Activated CD8-positive, alpha-beta memory T cell treated with anti-CD3 and anti-CD28 coated beads for 48 hours (primary cell): ENCODE data around the gene APOBEC3H.

Source experiments
- DNase-seq, 3 experiments: peaks; one replicate each; pipeline ENCODE4 v3.0.0-alpha.2; 2020; ENCODE audit warnings: low read depth in 2 of 3, low spot score in 2 of 3

APOBEC3H gene

GRCh38 chr22:39134366-39135091, 37.5 kb downstream of the APOBEC3H start:
- no peak for DNase-seq

- peak in 1 of 3 experiments; percentile 29 for DNase-seq
Observed at GRCh38 chr22:39135092-39135896, 38.2 kb downstream of the APOBEC3H start.

GRCh38 chr22:39136317-39136716, 39.3 kb downstream of the APOBEC3H start:
- DNase-seq: no peak

- DNase-seq: no peak
Observed at GRCh38 chr22:39138357-39138997, 41.4 kb downstream of the APOBEC3H start.

GRCh38 chr22:39139933-39140332, 42.9 kb downstream of the APOBEC3H start:
- no peak for DNase-seq

GRCh38 chr22:39142088-39142680, 45.1 kb downstream of the APOBEC3H start:
- DNase-seq: no peak

- DNase-seq: peak in 1 of 3 experiments; percentile 42
Observed at GRCh38 chr22:39144101-39144767, 47.2 kb downstream of the APOBEC3H start.

GRCh38 chr22:39146256-39147101, 49.4 kb downstream of the APOBEC3H start:
- DNase-seq: no peak

- no peak for DNase-seq
Observed at GRCh38 chr22:39147335-39148025, 50.4 kb downstream of the APOBEC3H start.

GRCh38 chr22:39148026-39148726, 51.1 kb downstream of the APOBEC3H start:
- no peak for DNase-seq

GRCh38 chr22:39148727-39149535, 51.9 kb downstream of the APOBEC3H start:
- peak in 2 of 3 experiments; percentile 45 to 63 for DNase-seq

GRCh38 chr22:39149915-39150847, 53.1 kb downstream of the APOBEC3H start:
- DNase-seq: no peak

GRCh38 chr22:39150848-39151215, 53.8 kb downstream of the APOBEC3H start:
- DNase-seq: no peak

GRCh38 chr22:39151329-39151975, 54.4 kb downstream of the APOBEC3H start:
- DNase-seq: no peak

- DNase-seq: no peak
Observed at GRCh38 chr22:39152024-39152510, 55.0 kb downstream of the APOBEC3H start.

- peak; percentile 77 to 96 (median 93) for DNase-seq
Observed at GRCh38 chr22:39152511-39153219, 55.6 kb downstream of the APOBEC3H start, which contains the start of gene CBX7. CBX7 (minus strand) TSS chr22:39152680; CDS start chr22:39152444, 236 bp downstream.
